Astrocyte (in vitro differentiated cells and primary cell): ENCODE data around the gene RAB40C. TPM values are rescaled to one million over a fixed set of nuclear protein-coding genes. Genes with fewer than 3 reads are reported as not detected.

Experiments used
- DNase-seq: peaks from one replicate; pipeline ENCODE4 v3.0.0-alpha.2; 2010; ENCODE audit warnings: low read depth
- FAIRE-seq: peaks from 2 replicates; lab custom pipeline; 2011; peaks lifted over from hg19 to GRCh38; lab: Jason Lieb, UNC
- H2AFZ ChIP-seq: 2 replicates; pipeline ENCODE4 v1.6.0; 2012; ENCODE audit warnings: low read depth, low read length, inconsistent platforms
- H3K27ac ChIP-seq: 2 replicates; pipeline ENCODE4 v1.5.1; 2011; ENCODE audit warnings: low read depth, low read length, inconsistent platforms
- H3K27me3 ChIP-seq: 2 replicates; pipeline ENCODE4 v1.6.0; 2011; ENCODE audit warnings: low read length, inconsistent platforms; ENCODE audit not compliant: insufficient read depth
- H3K36me3 ChIP-seq: 2 replicates; pipeline ENCODE4 v1.5.1; 2011; ENCODE audit warnings: low read length, inconsistent platforms; ENCODE audit not compliant: insufficient read depth
- H3K4me1 ChIP-seq: 2 replicates; pipeline ENCODE4 v1.5.1; 2011; ENCODE audit warnings: low read length, inconsistent platforms; ENCODE audit not compliant: insufficient read depth
- H3K4me2 ChIP-seq: 2 replicates; pipeline ENCODE4 v1.6.0; 2012; ENCODE audit warnings: low read length, inconsistent platforms
- H3K4me3 ChIP-seq: 2 replicates; pipeline ENCODE4 v1.5.1; 2011; ENCODE audit warnings: low read depth, mild to moderate bottlenecking, low read length, inconsistent platforms; ENCODE audit not compliant: insufficient read depth
- H3K79me2 ChIP-seq: 2 replicates; pipeline ENCODE4 v1.6.0; 2012; ENCODE audit warnings: mild to moderate bottlenecking, low read length, inconsistent platforms; ENCODE audit not compliant: insufficient read depth
- H3K9ac ChIP-seq: 2 replicates; pipeline ENCODE4 v1.6.0; 2012; ENCODE audit warnings: mild to moderate bottlenecking, low read length, inconsistent platforms
- H3K9me3 ChIP-seq: 2 replicates; pipeline ENCODE4 v1.5.1; 2012; ENCODE audit warnings: low read depth, mild to moderate bottlenecking, low read length, inconsistent platforms; ENCODE audit not compliant: insufficient read depth
- H4K20me1 ChIP-seq: 2 replicates; pipeline ENCODE4 v1.6.0; 2012; ENCODE audit warnings: low read length, inconsistent platforms; ENCODE audit not compliant: insufficient read depth
- H3K27ac Mint-ChIP-seq: one replicate; pipeline ENCODE4 v1.8.0; 2021; ENCODE audit warnings: mild to moderate bottlenecking, mixed read lengths; ENCODE audit not compliant: unreplicated experiment
- H3K27me3 Mint-ChIP-seq: one replicate; pipeline ENCODE4 v1.8.0; 2021; ENCODE audit warnings: low read depth, mixed read lengths; ENCODE audit not compliant: unreplicated experiment
- H3K36me3 Mint-ChIP-seq: one replicate; pipeline ENCODE4 v1.8.0; 2021; ENCODE audit warnings: low read depth, mixed read lengths; ENCODE audit not compliant: unreplicated experiment
- H3K4me1 Mint-ChIP-seq: one replicate; pipeline ENCODE4 v1.8.0; 2021; ENCODE audit warnings: low read depth, mixed read lengths; ENCODE audit not compliant: unreplicated experiment
- H3K4me3 Mint-ChIP-seq: one replicate; pipeline ENCODE4 v1.8.0; 2021; ENCODE audit warnings: mild to moderate bottlenecking, moderate library complexity, mixed read lengths; ENCODE audit not compliant: unreplicated experiment
- H3K9me3 Mint-ChIP-seq: one replicate; pipeline ENCODE4 v1.8.0; 2021; ENCODE audit warnings: mild to moderate bottlenecking, mixed read lengths; ENCODE audit not compliant: unreplicated experiment
- CTCF ChIP-seq: IDR thresholded peaks from 2 replicates; pipeline ENCODE4 v1.5.1; 2011; ENCODE audit warnings: low read depth, mild to moderate bottlenecking, inconsistent platforms, low read length, moderate library complexity; ENCODE audit not compliant: insufficient read depth
- EZH2 ChIP-seq: IDR thresholded peaks from 2 replicates; pipeline ENCODE4 v1.6.1; 2012; ENCODE audit warnings: mild to moderate bottlenecking, low read length, inconsistent platforms; ENCODE audit not compliant: insufficient read depth
- total RNA-seq: library from RNA; stranded (reverse); gene quantifications from 2 replicates; pipeline ENCODE4 v1.2.1, GENCODE V29; 2021

Gene RAB40C
- total RNA-seq, 1 donor from 2014 or later = 13.0 TPM

- FAIRE-seq = no peak
- Mint-ChIP-seq H3K27ac (no peak overlapping the region), H3K27me3 (no peaks in the 10 kb centered on the region), H3K9me3 (no peaks in the 10 kb centered on the region), H3K4me3 (no peak overlapping the region), H3K36me3 (peaks cover 7% of the 10 kb centered on the region), H3K4me1 (peaks cover 4% of the 10 kb centered on the region)
- H3K27me3 ChIP-seq = no peaks in the 10 kb centered on the region
- no peaks in the 10 kb centered on the region for H3K36me3 ChIP-seq
- no peak overlapping the region for H3K4me3 ChIP-seq
- no peak for DNase-seq
- H4K20me1 ChIP-seq = peaks cover 22% of the 10 kb centered on the region
- H3K4me1 ChIP-seq = peaks cover 29% of the 10 kb centered on the region
- TF ChIP-seq EZH2 (no peak), CTCF (no peak)
- no peak overlapping the region for H3K9ac ChIP-seq
- no peak overlapping the region for H2AFZ ChIP-seq
- no peaks in the 10 kb centered on the region for H3K9me3 ChIP-seq
- H3K79me2 ChIP-seq = peaks cover 2% of the 10 kb centered on the region
- no peak overlapping the region for H3K4me2 ChIP-seq
- no peak overlapping the region for H3K27ac ChIP-seq
Observed at GRCh38 chr16:625117-625976, 35.5 kb downstream of the RAB40C start.

- TF ChIP-seq CTCF = no peak
- no peak for TF ChIP-seq EZH2
- peaks cover 4% of the 10 kb centered on the region for H3K4me1 Mint-ChIP-seq
- no peaks in the 10 kb centered on the region for H3K27me3 Mint-ChIP-seq
- Histone ChIP-seq H3K36me3 (no peaks in the 10 kb centered on the region), H3K27me3 (no peaks in the 10 kb centered on the region), H3K27ac (peak overlapping the region; percentile 73), H3K9ac (peak overlapping the region; percentile 55), H3K4me2 (peak overlapping the region; percentile 47), H3K9me3 (no peaks in the 10 kb centered on the region), H3K4me3 (no peak overlapping the region), H3K4me1 (peaks cover 35% of the 10 kb centered on the region), H3K79me2 (peaks cover 2% of the 10 kb centered on the region), H2AFZ (no peak overlapping the region), H4K20me1 (peaks cover 18% of the 10 kb centered on the region)
- H3K4me3 Mint-ChIP-seq = no peak overlapping the region
- H3K36me3 Mint-ChIP-seq = peaks cover 7% of the 10 kb centered on the region
- H3K9me3 Mint-ChIP-seq = no peaks in the 10 kb centered on the region
- FAIRE-seq (no peak), DNase-seq (no peak)
- H3K27ac Mint-ChIP-seq = peak overlapping the region; percentile 18
Observed at GRCh38 chr16:625977-626765, 36.3 kb downstream of the RAB40C start.
